HCT116 (cell line): ENCODE measurements around the gene RANGAP1. TPM values are rescaled to one million over a fixed set of nuclear protein-coding genes. Genes with fewer than 3 reads are reported as not detected.

Experiments
- ATAC-seq: fragments of 200-7000 bp; cut with Tn5 transposase; 2 replicates; pipeline ENCODE4 v1.9.1; 2020; ENCODE audit warnings: mild to moderate bottlenecking, moderate library complexity
- BruUV-seq: library from RNA; stranded (reverse); fragments of 400-500 nt; replicated peaks from 2 replicates; lab custom pipeline; 2021; lab: Mats Ljungman, UMichigan
- CTCF ChIA-PET: fragments of 300-600 bp; sonication (Branson Sonifier 250); formaldehyde crosslinking; loops from one replicate; lab custom pipeline; 2021; ENCODE audit warnings: antibody characterized with exemption; lab: Charles Lee
- POLR2A ChIA-PET: fragments of 300-600, 350-600 bp; sonication (Branson Sonifier 250); formaldehyde crosslinking; loops from one replicate; lab custom pipeline; 2021; ENCODE audit warnings: antibody characterized with exemption; lab: Charles Lee
- RAD21 ChIA-PET, 2 experiments: fragments of 300-600 bp; sonication (Branson Sonifier 250); formaldehyde crosslinking; loops; one replicate each; lab custom pipeline; 2023; ENCODE audit warnings: low total read pairs in 2 of 2; ENCODE audit not compliant: uncharacterized antibody in 2 of 2, unreplicated experiment in 2 of 2, low non-redundant PET in 1 of 2; lab: Charles Lee
- DNase-seq: peaks from one replicate; pipeline ENCODE4 v3.0.0-alpha.2; 2010; ENCODE audit warnings: low read depth, low spot score
- H2AFZ ChIP-seq: fragments of 200-600 bp; shearing (Covaris generic), sonication (generic); 2 replicates; pipeline ENCODE4 v1.6.1; 2017; ENCODE audit warnings: low read depth, mixed run types, mixed read lengths, antibody characterized with exemption, low read length; ENCODE audit not compliant: poor library complexity, severe bottlenecking
- H3K27ac ChIP-seq: 2 replicates; pipeline ENCODE4 v1.5.1; 2012; ENCODE audit warnings: low read depth, low read length
- H3K27me3 ChIP-seq: fragments of 200-600 bp; sonication (generic); 2 replicates; pipeline ENCODE4 v1.6.1; 2016; ENCODE audit warnings: mixed run types, low read length, mixed read lengths; ENCODE audit not compliant: insufficient read depth
- H3K36me3 ChIP-seq, 2 experiments: fragments of 200-500 bp in 1 of 2; fragments of 200-600 bp in 1 of 2; sonication (Bioruptor generic) in 1 of 2; sonication (generic) in 1 of 2; 2 replicates each; pipeline versions ENCODE4 v1.5.1 to v1.6.1; 2014 to 2016; ENCODE audit warnings: low read length in 2 of 2, inconsistent platforms in 1 of 2, mixed read lengths in 1 of 2, mixed run types in 1 of 2; ENCODE audit not compliant: insufficient read depth in 2 of 2, control insufficient read depth in 1 of 2
- H3K4me1 ChIP-seq, 2 experiments: fragments of 200-600 bp in 1 of 2; sonication (generic) in 1 of 2; 2 replicates each; pipeline versions ENCODE4 v1.5.1 to v1.6.1; 2012 to 2017; ENCODE audit warnings: low read length in 2 of 2, inconsistent platforms in 1 of 2, mild to moderate bottlenecking in 1 of 2, mixed read lengths in 1 of 2, mixed run types in 1 of 2, moderate library complexity in 1 of 2; ENCODE audit not compliant: insufficient read depth in 2 of 2, control insufficient read depth in 1 of 2
- H3K4me2 ChIP-seq: fragments of 200-600 bp; sonication (generic); 2 replicates; pipeline ENCODE4 v1.6.1; 2017; ENCODE audit warnings: mixed run types, low read length, mixed read lengths
- H3K4me3 ChIP-seq, 2 experiments: fragments of 200-600 bp in 1 of 2; sonication (generic) in 1 of 2; replicated peaks in 1 of 2; 2 replicates each; pipeline ENCODE4 v1.5.1; 2011 to 2016; ENCODE audit warnings: low read length in 2 of 2, control low read depth in 1 of 2, low read depth in 1 of 2, mild to moderate bottlenecking in 1 of 2, mixed read lengths in 1 of 2, mixed run types in 1 of 2
- H3K79me2 ChIP-seq: fragments of 200-600 bp; sonication (generic); 2 replicates; pipeline ENCODE4 v1.6.1; 2017; ENCODE audit warnings: mild to moderate bottlenecking, mixed run types, low read length, moderate library complexity, mixed read lengths; ENCODE audit not compliant: insufficient read depth
- H3K9ac ChIP-seq: fragments of 200-600 bp; sonication (generic); 2 replicates; pipeline ENCODE4 v1.6.1; 2016; ENCODE audit warnings: low read length, mixed read lengths
- H3K9me2 ChIP-seq: fragments of 200-600 bp; sonication (generic), shearing (Covaris generic); 2 replicates; pipeline ENCODE4 v1.6.1; 2017; ENCODE audit warnings: mixed run types, mild to moderate bottlenecking, moderate library complexity; ENCODE audit not compliant: insufficient read depth
- H3K9me3 ChIP-seq, 2 experiments: fragments of 200-500 bp in 1 of 2; fragments of 200-600 bp in 1 of 2; sonication (Bioruptor generic) in 1 of 2; sonication (generic) in 1 of 2; 2 replicates each; pipeline ENCODE4 v1.6.1; 2014 to 2017; ENCODE audit warnings: low read length in 2 of 2, mixed read lengths in 2 of 2, inconsistent platforms in 1 of 2, low read depth in 1 of 2, mild to moderate bottlenecking in 1 of 2, mixed run types in 1 of 2, moderate library complexity in 1 of 2; ENCODE audit not compliant: control insufficient read depth in 1 of 2, insufficient read depth in 1 of 2
- H4K20me1 ChIP-seq: fragments of 200-600 bp; sonication (generic), shearing (Covaris generic); 2 replicates; pipeline ENCODE4 v1.6.1; 2017; ENCODE audit warnings: mixed run types, mild to moderate bottlenecking, moderate library complexity; ENCODE audit not compliant: insufficient read depth
- ATF3 ChIP-seq: IDR thresholded peaks from 2 replicates; pipeline ENCODE4 v1.6.1; 2012
- CBX3 ChIP-seq: IDR thresholded peaks from 2 replicates; pipeline ENCODE4 v1.6.1; 2012; ENCODE audit warnings: low read depth
- CEBPB ChIP-seq: IDR thresholded peaks from 2 replicates; pipeline ENCODE4 v1.6.1; 2012; ENCODE audit warnings: low read depth
- EGR1 ChIP-seq: IDR thresholded peaks from 2 replicates; pipeline ENCODE4 v1.6.1; 2012; ENCODE audit warnings: low read depth
- ELF1 ChIP-seq: IDR thresholded peaks from 2 replicates; pipeline ENCODE4 v1.6.1; 2012; ENCODE audit warnings: low read depth, borderline replicate concordance
- EZH2phosphoT487 ChIP-seq: fragments of 200-600 bp; IDR thresholded peaks from 2 replicates; pipeline ENCODE4 v1.6.1; 2018; ENCODE audit warnings: antibody characterized with exemption, borderline replicate concordance
- FOSL1 ChIP-seq: IDR thresholded peaks from 2 replicates; pipeline ENCODE4 v1.6.1; 2012; ENCODE audit warnings: low read depth
- JUND ChIP-seq: IDR thresholded peaks from 2 replicates; pipeline ENCODE4 v1.6.1; 2012
- MAX ChIP-seq: IDR thresholded peaks from 2 replicates; pipeline ENCODE4 v1.6.1; 2012
- POLR2AphosphoS5 ChIP-seq: IDR thresholded peaks from 2 replicates; pipeline ENCODE4 v1.6.1; 2011; ENCODE audit warnings: mild to moderate bottlenecking, low read depth, low read length, moderate library complexity
- SIN3A ChIP-seq: IDR thresholded peaks from 2 replicates; pipeline ENCODE4 v1.6.1; 2012; ENCODE audit warnings: low read depth
- YY1 ChIP-seq: IDR thresholded peaks from 2 replicates; pipeline ENCODE4 v1.6.1; 2011; ENCODE audit warnings: low read length, low read depth, moderate library complexity, mild to moderate bottlenecking; ENCODE audit not compliant: insufficient replicate concordance; ENCODE audit errors: extremely low read depth
- ZFX ChIP-seq: fragments of 450-650 bp; IDR thresholded peaks from 2 replicates; pipeline ENCODE4 v1.6.1; 2017
- ZNF274 ChIP-seq: fragments of 200-500 bp; sonication (Bioruptor generic); IDR thresholded peaks from 2 replicates; pipeline ENCODE4 v1.6.1; 2014; ENCODE audit warnings: mild to moderate bottlenecking, low read depth, low read length, inconsistent platforms
- intact Hi-C: fragments of 100-400 bp; cut with micrococcal nuclease; formaldehyde crosslinking; loops from 2 replicates; pipeline ENCODE4 v1.10.0; 2022
- total RNA-seq: library from RNA; stranded (reverse); gene quantifications from one replicate; pipeline ENCODE4 v1.2.1, GENCODE V29; 2021; ENCODE audit not compliant: unreplicated experiment
- TF ChIP-seq, protein P1 (sequence below), 3 experiments: fragments of 200-600 bp in 1 of 3; sonication (generic) in 1 of 3; IDR thresholded peaks in 2 of 3; conservative IDR thresholded peaks in 1 of 3; 2 replicates each; pipeline ENCODE4 v1.5.1; 2012 to 2017; ENCODE audit warnings: low read depth in 2 of 3, low read length in 2 of 3, antibody characterized with exemption in 1 of 3, borderline replicate concordance in 1 of 3, control low read depth in 1 of 3, mild to moderate bottlenecking in 1 of 3, mixed read lengths in 1 of 3, mixed run types in 1 of 3, moderate library complexity in 1 of 3; ENCODE audit not compliant: insufficient read depth in 1 of 3
- TF ChIP-seq, protein P2 (sequence below): IDR thresholded peaks from 2 replicates; pipeline ENCODE4 v1.6.1; 2011; ENCODE audit warnings: mild to moderate bottlenecking, low read length, moderate library complexity; ENCODE audit not compliant: insufficient replicate concordance; ENCODE audit errors: extremely low read depth
- TF ChIP-seq, protein P3 (sequence below): IDR thresholded peaks from 2 replicates; pipeline ENCODE4 v1.6.1; 2012; ENCODE audit warnings: low read depth

The RANGAP1 gene
- total RNA-seq, 1 experiment from 2014 or later: 121 TPM

DNA sequence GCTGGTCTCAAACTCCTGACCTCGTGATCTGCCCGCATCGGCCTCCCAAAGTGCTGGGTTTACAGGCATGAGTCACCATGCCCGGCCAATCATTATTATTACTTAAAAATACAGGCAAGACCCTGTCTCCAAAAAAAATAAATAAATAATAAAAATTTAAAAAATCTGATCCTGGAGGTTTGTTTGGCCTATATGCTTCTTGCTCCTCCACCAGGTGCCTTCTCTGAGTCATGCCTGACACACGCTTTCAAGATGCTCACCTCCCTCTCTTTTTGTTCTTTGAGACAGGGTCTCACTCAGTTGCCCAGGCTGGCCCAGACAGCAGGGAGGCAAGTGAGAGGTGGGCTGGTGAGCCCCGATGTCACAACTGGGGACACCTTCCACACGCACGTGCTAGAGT is 28.8 kb upstream of the RANGAP1 start:
- TF ChIP-seq JUND (no peak), ELF1 (no peak), CEBPB (no peak), ZFX (no peak), ZNF274 (no peak), SIN3A (no peak), EGR1 (no peak), ATF3 (no peak), CBX3 (no peak), EZH2phosphoT487 (no peak), MAX (no peak), YY1 (no peak), POLR2AphosphoS5 (no peak), FOSL1 (no peak)
- TF ChIP-seq, protein P1, sequence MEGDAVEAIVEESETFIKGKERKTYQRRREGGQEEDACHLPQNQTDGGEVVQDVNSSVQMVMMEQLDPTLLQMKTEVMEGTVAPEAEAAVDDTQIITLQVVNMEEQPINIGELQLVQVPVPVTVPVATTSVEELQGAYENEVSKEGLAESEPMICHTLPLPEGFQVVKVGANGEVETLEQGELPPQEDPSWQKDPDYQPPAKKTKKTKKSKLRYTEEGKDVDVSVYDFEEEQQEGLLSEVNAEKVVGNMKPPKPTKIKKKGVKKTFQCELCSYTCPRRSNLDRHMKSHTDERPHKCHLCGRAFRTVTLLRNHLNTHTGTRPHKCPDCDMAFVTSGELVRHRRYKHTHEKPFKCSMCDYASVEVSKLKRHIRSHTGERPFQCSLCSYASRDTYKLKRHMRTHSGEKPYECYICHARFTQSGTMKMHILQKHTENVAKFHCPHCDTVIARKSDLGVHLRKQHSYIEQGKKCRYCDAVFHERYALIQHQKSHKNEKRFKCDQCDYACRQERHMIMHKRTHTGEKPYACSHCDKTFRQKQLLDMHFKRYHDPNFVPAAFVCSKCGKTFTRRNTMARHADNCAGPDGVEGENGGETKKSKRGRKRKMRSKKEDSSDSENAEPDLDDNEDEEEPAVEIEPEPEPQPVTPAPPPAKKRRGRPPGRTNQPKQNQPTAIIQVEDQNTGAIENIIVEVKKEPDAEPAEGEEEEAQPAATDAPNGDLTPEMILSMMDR (IDR thresholded peaks at IDR 0.05 in 2 of 3, conservative IDR thresholded peaks at IDR 0.05 in 1 of 3; ENCODE audit: borderline replicate concordance in 1 of 3, insufficient read depth in 1 of 3, low read depth in 2 of 3, low read length in 2 of 3): no peak
- TF ChIP-seq, protein P2, sequence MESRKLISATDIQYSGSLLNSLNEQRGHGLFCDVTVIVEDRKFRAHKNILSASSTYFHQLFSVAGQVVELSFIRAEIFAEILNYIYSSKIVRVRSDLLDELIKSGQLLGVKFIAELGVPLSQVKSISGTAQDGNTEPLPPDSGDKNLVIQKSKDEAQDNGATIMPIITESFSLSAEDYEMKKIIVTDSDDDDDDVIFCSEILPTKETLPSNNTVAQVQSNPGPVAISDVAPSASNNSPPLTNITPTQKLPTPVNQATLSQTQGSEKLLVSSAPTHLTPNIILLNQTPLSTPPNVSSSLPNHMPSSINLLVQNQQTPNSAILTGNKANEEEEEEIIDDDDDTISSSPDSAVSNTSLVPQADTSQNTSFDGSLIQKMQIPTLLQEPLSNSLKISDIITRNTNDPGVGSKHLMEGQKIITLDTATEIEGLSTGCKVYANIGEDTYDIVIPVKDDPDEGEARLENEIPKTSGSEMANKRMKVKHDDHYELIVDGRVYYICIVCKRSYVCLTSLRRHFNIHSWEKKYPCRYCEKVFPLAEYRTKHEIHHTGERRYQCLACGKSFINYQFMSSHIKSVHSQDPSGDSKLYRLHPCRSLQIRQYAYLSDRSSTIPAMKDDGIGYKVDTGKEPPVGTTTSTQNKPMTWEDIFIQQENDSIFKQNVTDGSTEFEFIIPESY: no peak
- TF ChIP-seq, protein P3, sequence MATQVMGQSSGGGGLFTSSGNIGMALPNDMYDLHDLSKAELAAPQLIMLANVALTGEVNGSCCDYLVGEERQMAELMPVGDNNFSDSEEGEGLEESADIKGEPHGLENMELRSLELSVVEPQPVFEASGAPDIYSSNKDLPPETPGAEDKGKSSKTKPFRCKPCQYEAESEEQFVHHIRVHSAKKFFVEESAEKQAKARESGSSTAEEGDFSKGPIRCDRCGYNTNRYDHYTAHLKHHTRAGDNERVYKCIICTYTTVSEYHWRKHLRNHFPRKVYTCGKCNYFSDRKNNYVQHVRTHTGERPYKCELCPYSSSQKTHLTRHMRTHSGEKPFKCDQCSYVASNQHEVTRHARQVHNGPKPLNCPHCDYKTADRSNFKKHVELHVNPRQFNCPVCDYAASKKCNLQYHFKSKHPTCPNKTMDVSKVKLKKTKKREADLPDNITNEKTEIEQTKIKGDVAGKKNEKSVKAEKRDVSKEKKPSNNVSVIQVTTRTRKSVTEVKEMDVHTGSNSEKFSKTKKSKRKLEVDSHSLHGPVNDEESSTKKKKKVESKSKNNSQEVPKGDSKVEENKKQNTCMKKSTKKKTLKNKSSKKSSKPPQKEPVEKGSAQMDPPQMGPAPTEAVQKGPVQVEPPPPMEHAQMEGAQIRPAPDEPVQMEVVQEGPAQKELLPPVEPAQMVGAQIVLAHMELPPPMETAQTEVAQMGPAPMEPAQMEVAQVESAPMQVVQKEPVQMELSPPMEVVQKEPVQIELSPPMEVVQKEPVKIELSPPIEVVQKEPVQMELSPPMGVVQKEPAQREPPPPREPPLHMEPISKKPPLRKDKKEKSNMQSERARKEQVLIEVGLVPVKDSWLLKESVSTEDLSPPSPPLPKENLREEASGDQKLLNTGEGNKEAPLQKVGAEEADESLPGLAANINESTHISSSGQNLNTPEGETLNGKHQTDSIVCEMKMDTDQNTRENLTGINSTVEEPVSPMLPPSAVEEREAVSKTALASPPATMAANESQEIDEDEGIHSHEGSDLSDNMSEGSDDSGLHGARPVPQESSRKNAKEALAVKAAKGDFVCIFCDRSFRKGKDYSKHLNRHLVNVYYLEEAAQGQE: no peak
- TF ChIP-seq, all 23 proteins: peak for 0
- no peak overlapping the region for H3K4me2 ChIP-seq
- H2AFZ ChIP-seq: no peak overlapping the region
- ATAC-seq: no peak
- H4K20me1 ChIP-seq: no peaks in the 10 kb centered on the region
- H3K9me2 ChIP-seq: no peaks in the 10 kb centered on the region
- ChIA-PET RAD21 (no interaction called here), CTCF (no interaction called here), POLR2A (no interaction called here)
- intact Hi-C loops: no loop called here
- H3K36me3 ChIP-seq: no peaks in the 10 kb centered on the region
- H3K79me2 ChIP-seq: peaks cover 50% of the 10 kb centered on the region
- peaks cover 3 to 9% of the 10 kb centered on the region in 2 experiments; a peak in 2 of 4 replicates for H3K4me1 ChIP-seq
- BruUV-seq: no TSS peak
- no peak overlapping the region for H3K27ac ChIP-seq
- no peak overlapping the region for H3K9ac ChIP-seq
- no peaks in the 10 kb centered on the region for H3K9me3 ChIP-seq
- H3K27me3 ChIP-seq: no peaks in the 10 kb centered on the region
- DNase-seq: no peak
- H3K4me3 ChIP-seq: no peak overlapping the region
